Measurements from ENCODE around the gene UBE3A.

DNA sequence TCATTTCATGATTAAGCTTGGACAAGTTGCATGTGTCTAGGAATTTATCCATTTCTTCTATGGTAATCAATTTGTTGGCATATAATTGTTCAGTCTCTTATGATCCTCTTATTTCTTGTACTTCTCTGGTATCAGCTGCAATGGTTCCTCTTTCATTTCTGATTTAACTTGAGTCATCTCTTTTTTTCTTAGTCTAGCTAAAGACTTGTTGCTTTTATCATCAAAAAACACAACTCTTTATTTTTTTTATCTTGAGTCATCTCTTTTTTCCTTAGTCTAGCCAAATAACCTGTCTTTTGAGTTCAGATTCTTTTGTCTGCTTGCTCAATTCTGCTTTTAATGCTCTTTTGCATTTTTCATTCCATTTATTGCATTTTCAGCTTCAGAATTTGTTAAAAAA lies 37.3 kb downstream of the UBE3A start:
- TF ChIP-seq, protein P1, sequence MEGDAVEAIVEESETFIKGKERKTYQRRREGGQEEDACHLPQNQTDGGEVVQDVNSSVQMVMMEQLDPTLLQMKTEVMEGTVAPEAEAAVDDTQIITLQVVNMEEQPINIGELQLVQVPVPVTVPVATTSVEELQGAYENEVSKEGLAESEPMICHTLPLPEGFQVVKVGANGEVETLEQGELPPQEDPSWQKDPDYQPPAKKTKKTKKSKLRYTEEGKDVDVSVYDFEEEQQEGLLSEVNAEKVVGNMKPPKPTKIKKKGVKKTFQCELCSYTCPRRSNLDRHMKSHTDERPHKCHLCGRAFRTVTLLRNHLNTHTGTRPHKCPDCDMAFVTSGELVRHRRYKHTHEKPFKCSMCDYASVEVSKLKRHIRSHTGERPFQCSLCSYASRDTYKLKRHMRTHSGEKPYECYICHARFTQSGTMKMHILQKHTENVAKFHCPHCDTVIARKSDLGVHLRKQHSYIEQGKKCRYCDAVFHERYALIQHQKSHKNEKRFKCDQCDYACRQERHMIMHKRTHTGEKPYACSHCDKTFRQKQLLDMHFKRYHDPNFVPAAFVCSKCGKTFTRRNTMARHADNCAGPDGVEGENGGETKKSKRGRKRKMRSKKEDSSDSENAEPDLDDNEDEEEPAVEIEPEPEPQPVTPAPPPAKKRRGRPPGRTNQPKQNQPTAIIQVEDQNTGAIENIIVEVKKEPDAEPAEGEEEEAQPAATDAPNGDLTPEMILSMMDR (IDR thresholded peaks at IDR 0.05), result no peak
- TF ChIP-seq POLR2A (IDR thresholded peaks at IDR 0.05), result no peak

All from body of pancreas (tissue), 4 donors.